Activated T-helper 17 cell treated with anti-CD3 and anti-CD28 coated beads, Interleukin-2, amount 50 U/mL, for 72 hours (primary cell): ENCODE measurements around the gene LHCGR. TPM values are rescaled to one million over a fixed set of nuclear protein-coding genes. Genes with fewer than 3 reads are reported as not detected.

Experiments
- ATAC-seq: fragments of 150-1000 bp; cut with Tn5 transposase; replicated peaks from 2 replicates; pipeline ENCODE4 v1.10.0; 2021; ENCODE audit warnings: mild to moderate bottlenecking, moderate library complexity
- H3K27ac Mint-ChIP-seq: one replicate; pipeline ENCODE4 v1.8.0; 2022; ENCODE audit warnings: mixed read lengths
- H3K27me3 Mint-ChIP-seq: one replicate; pipeline ENCODE4 v1.8.0; 2022; ENCODE audit warnings: mixed read lengths
- H3K36me3 Mint-ChIP-seq: one replicate; pipeline ENCODE4 v1.8.0; 2022; ENCODE audit warnings: low read depth, mild to moderate bottlenecking, mixed read lengths
- H3K4me1 Mint-ChIP-seq: one replicate; pipeline ENCODE4 v1.8.0; 2022; ENCODE audit warnings: mixed read lengths
- H3K4me3 Mint-ChIP-seq: one replicate; pipeline ENCODE4 v1.8.0; 2022; ENCODE audit warnings: mild to moderate bottlenecking, mixed read lengths
- H3K9me3 Mint-ChIP-seq: one replicate; pipeline ENCODE4 v1.8.0; 2022; ENCODE audit warnings: mixed read lengths
- total RNA-seq, 2 donors: library from RNA; stranded (reverse); gene quantifications; one replicate each; pipeline ENCODE4 v1.2.3, GENCODE V29; 2022

The LHCGR gene
- total RNA-seq: not detected

- Mint-ChIP-seq H3K9me3 (no peaks in the 10 kb centered on the region), H3K27ac (no peak within 1 kb of the TSS), H3K27me3 (peaks cover 30% of the 10 kb centered on the region), H3K4me3 (no peak within 1 kb of the TSS), H3K36me3 (no peaks in the 10 kb centered on the region), H3K4me1 (no peaks in the 10 kb centered on the region)
- no peak for ATAC-seq
Observed at GRCh38 chr2:48755473-48755872, at the start of gene LHCGR. LHCGR (minus strand) TSS chr2:48755724; CDS start chr2:48755671, 53 bp downstream.

GRCh38 chr2:48799601-48800000 lies 44.1 kb upstream of the LHCGR start:
- no peak for ATAC-seq
- Mint-ChIP-seq H3K4me1 (no peaks in the 10 kb centered on the region), H3K27ac (no peak overlapping the region), H3K9me3 (peaks cover 12% of the 10 kb centered on the region), H3K36me3 (no peaks in the 10 kb centered on the region), H3K4me3 (no peak overlapping the region), H3K27me3 (no peaks in the 10 kb centered on the region)

- Mint-ChIP-seq H3K9me3 (peaks cover 11% of the 10 kb centered on the region), H3K27ac (no peak overlapping the region), H3K4me3 (no peak overlapping the region), H3K4me1 (no peaks in the 10 kb centered on the region), H3K36me3 (no peaks in the 10 kb centered on the region), H3K27me3 (peaks cover 4% of the 10 kb centered on the region)
- ATAC-seq: no peak
Observed at GRCh38 chr2:48795065-48795464, 39.5 kb upstream of the LHCGR start.

DNA sequence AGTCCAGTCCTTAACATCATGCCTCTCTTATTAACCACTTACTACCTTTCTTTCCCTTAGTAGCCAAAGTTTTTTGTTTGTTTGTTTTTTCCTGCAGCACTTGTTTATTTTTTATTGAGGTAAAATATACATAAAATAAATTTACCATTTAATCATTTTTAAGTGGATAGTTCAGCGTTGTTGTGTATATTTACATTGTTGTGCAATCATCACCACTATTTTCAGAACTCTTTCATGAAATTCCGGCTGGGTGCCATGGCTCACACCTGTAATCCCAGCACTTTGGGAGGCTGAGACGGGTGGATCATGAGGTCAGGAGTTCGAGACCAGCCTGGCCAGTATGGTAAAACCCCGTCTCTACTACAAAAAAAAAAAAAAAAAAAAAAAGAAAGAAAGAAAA lies 38.1 kb upstream of the LHCGR start:
- Mint-ChIP-seq H3K4me3 (no peak overlapping the region), H3K27ac (no peak overlapping the region), H3K9me3 (peaks cover 14% of the 10 kb centered on the region), H3K36me3 (no peaks in the 10 kb centered on the region), H3K4me1 (no peaks in the 10 kb centered on the region), H3K27me3 (peaks cover 4% of the 10 kb centered on the region)
- no peak for ATAC-seq

GRCh38 chr2:48792030-48792429 lies 36.5 kb upstream of the LHCGR start:
- peaks cover 7% of the 10 kb centered on the region for H3K27me3 Mint-ChIP-seq
- ATAC-seq: no peak
- H3K4me3 Mint-ChIP-seq: no peak overlapping the region
- H3K27ac Mint-ChIP-seq: no peak overlapping the region
- peaks cover 14% of the 10 kb centered on the region for H3K9me3 Mint-ChIP-seq
- no peaks in the 10 kb centered on the region for H3K36me3 Mint-ChIP-seq
- no peaks in the 10 kb centered on the region for H3K4me1 Mint-ChIP-seq

- Mint-ChIP-seq H3K4me3 (no peak overlapping the region), H3K4me1 (no peaks in the 10 kb centered on the region), H3K36me3 (no peaks in the 10 kb centered on the region), H3K9me3 (peaks cover 6% of the 10 kb centered on the region), H3K27ac (no peak overlapping the region), H3K27me3 (peaks cover 7% of the 10 kb centered on the region)
- ATAC-seq: no peak
Observed at GRCh38 chr2:48790407-48791170, 35.1 kb upstream of the LHCGR start.

GRCh38 chr2:48787580-48787979 lies 32.1 kb upstream of the LHCGR start:
- ATAC-seq: no peak
- no peaks in the 10 kb centered on the region for H3K36me3 Mint-ChIP-seq

GRCh38 chr2:48781366-48781765 lies 25.8 kb upstream of the LHCGR start:
- Mint-ChIP-seq H3K36me3 (no peaks in the 10 kb centered on the region), H3K9me3 (no peaks in the 10 kb centered on the region), H3K4me3 (no peak overlapping the region), H3K27me3 (no peaks in the 10 kb centered on the region), H3K27ac (no peak overlapping the region), H3K4me1 (no peaks in the 10 kb centered on the region)
- ATAC-seq: no peak

More at GRCh38 chr2:48787580-48787979, 32.1 kb upstream of the LHCGR start:
- Mint-ChIP-seq H3K9me3 (peaks cover 5% of the 10 kb centered on the region), H3K4me1 (no peaks in the 10 kb centered on the region), H3K4me3 (no peak overlapping the region), H3K27ac (no peak overlapping the region), H3K27me3 (peaks cover 7% of the 10 kb centered on the region)

GRCh38 chr2:48779019-48779716 lies 23.6 kb upstream of the LHCGR start:
- Mint-ChIP-seq H3K9me3 (no peaks in the 10 kb centered on the region), H3K4me1 (no peaks in the 10 kb centered on the region), H3K27ac (no peak overlapping the region), H3K4me3 (no peak overlapping the region), H3K36me3 (no peaks in the 10 kb centered on the region), H3K27me3 (no peaks in the 10 kb centered on the region)
- no peak for ATAC-seq

DNA sequence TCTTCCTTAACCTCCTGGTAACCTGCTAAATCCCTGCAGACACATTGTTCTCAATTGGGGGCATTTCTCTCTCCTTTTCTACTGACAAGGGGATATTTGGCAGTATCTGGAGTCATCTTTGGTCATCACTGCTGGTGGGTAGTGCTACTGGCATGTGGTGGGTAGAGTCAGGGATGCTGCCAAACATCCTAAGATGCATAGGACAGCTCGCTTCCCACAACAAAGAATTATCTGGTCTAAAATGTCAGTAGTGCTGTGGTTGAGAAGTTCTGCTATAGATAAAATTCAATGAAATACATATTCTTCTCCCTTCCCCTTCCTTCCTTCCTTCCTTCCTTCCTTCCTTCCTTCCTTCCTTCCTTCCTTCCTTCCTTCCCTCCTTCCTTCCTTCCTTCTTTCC lies 18.7 kb upstream of the LHCGR start:
- H3K9me3 Mint-ChIP-seq: peaks cover 3% of the 10 kb centered on the region
- H3K36me3 Mint-ChIP-seq: no peaks in the 10 kb centered on the region
- no peaks in the 10 kb centered on the region for H3K4me1 Mint-ChIP-seq
- H3K4me3 Mint-ChIP-seq: no peak overlapping the region
- no peak overlapping the region for H3K27ac Mint-ChIP-seq
- H3K27me3 Mint-ChIP-seq: peaks cover 10% of the 10 kb centered on the region
- no peak for ATAC-seq

- no peak overlapping the region for H3K27ac Mint-ChIP-seq
- H3K9me3 Mint-ChIP-seq: peaks cover 6% of the 10 kb centered on the region
- no peaks in the 10 kb centered on the region for H3K4me1 Mint-ChIP-seq
- H3K36me3 Mint-ChIP-seq: no peaks in the 10 kb centered on the region
- peaks cover 17% of the 10 kb centered on the region for H3K27me3 Mint-ChIP-seq
- H3K4me3 Mint-ChIP-seq: no peak overlapping the region
- no peak for ATAC-seq
Observed at GRCh38 chr2:48771241-48772014, 15.9 kb upstream of the LHCGR start.

- H3K27ac Mint-ChIP-seq: no peak overlapping the region
- no peak overlapping the region for H3K4me3 Mint-ChIP-seq
- no peak for ATAC-seq
- peaks cover 17% of the 10 kb centered on the region for H3K27me3 Mint-ChIP-seq
- H3K4me1 Mint-ChIP-seq: no peaks in the 10 kb centered on the region
- no peaks in the 10 kb centered on the region for H3K36me3 Mint-ChIP-seq
- peaks cover 7% of the 10 kb centered on the region for H3K9me3 Mint-ChIP-seq
Observed at GRCh38 chr2:48770181-48770580, 14.7 kb upstream of the LHCGR start.

DNA sequence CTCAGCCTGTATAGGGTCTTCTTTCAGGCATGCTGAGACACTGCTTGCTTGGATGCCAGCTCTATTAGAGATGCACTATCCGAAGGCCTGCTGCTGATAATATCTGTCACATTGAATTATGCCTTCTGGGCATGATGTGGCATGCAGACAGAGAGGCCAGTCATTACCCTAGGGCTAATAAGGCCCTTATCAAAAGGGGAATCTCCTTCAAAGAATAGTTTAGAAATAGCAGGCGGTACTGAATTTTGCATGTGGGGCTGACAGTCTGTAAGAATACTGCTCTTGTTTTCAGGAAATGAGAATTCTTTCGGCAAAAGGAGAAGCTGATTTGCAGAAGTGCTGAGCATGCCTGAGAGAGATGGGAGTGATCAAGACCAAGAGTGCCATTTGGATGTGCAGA lies 13.1 kb upstream of the LHCGR start:
- Mint-ChIP-seq H3K27ac (no peak overlapping the region), H3K9me3 (peaks cover 17% of the 10 kb centered on the region), H3K4me1 (no peaks in the 10 kb centered on the region), H3K36me3 (no peaks in the 10 kb centered on the region), H3K27me3 (peaks cover 17% of the 10 kb centered on the region), H3K4me3 (no peak overlapping the region)
- ATAC-seq: no peak

DNA sequence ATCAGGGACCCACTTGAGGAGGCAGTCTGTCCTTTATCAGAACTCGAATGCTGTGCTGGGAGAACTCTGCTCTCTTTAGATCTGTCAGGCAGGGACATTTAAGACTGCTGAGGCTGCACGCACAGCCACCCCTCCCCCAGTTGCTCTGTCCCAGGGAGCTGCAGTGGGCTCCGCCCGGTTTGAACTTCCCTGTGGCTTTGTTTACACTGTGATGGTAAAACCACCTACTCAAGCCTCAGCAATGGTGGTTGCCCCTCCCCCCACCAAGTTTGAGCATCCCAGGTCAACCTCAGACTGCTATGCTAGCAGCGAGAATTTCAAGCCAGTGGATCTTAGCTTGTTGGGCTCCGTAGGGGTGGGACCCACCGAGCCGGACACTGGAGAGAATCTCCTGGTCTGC lies 11.8 kb upstream of the LHCGR start:
- Mint-ChIP-seq H3K4me3 (no peak overlapping the region), H3K27ac (no peak overlapping the region), H3K9me3 (peaks cover 17% of the 10 kb centered on the region), H3K27me3 (peaks cover 17% of the 10 kb centered on the region), H3K4me1 (no peaks in the 10 kb centered on the region), H3K36me3 (no peaks in the 10 kb centered on the region)
- ATAC-seq: no peak

DNA sequence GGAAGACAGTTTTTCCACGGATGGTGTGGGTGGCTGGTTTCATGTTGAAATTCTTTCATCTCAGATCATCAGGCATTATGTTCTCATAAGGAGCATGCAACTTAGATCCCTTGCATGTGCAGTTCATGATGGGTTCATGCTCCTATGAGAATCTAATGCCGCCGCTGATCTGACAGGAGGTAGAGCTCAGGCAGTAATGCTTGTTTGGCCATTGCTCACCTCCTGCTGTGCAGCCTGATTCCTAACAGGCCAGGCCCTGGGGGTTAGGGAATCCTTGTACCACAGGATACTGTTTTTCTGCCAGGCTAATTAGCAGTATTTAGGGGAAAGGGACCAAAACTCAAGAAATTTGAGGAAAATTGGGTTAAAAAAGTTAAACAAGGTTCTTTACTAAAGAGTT lies 5.3 kb upstream of the LHCGR start:
- Mint-ChIP-seq H3K27me3 (peaks cover 16% of the 10 kb centered on the region), H3K4me1 (no peaks in the 10 kb centered on the region), H3K36me3 (no peaks in the 10 kb centered on the region), H3K4me3 (no peak overlapping the region), H3K27ac (no peak overlapping the region), H3K9me3 (peaks cover 10% of the 10 kb centered on the region)
- no peak for ATAC-seq
